T-helper 1 cell treated with Interleukin-12 subunit alpha and Interleukin-12 subunit beta and Interleukin-4 antibody, amounts not matched to agents 30 μg/mL and 1 μg/mL, for 36 hours (primary cell): ENCODE data around the gene SCGB2B2.
A peak's percentile ranks its signal among the peaks of the same experiment; 100 is the strongest.
"Not testable (repeated sequence)": the region's sequence is repeated elsewhere in the genome, so short reads cannot be mapped to it uniquely, and the experiment has no call there.

Experiments
- H3K27ac Mint-ChIP-seq: one replicate; pipeline ENCODE4 v1.8.0; 2021; ENCODE audit warnings: mild to moderate bottlenecking, mixed read lengths
- H3K27me3 Mint-ChIP-seq: one replicate; pipeline ENCODE4 v1.8.0; 2021; ENCODE audit warnings: low read depth, mixed read lengths
- H3K36me3 Mint-ChIP-seq: one replicate; pipeline ENCODE4 v1.8.0; 2021; ENCODE audit warnings: low read depth, mixed read lengths
- H3K4me1 Mint-ChIP-seq: one replicate; pipeline ENCODE4 v1.8.0; 2021; ENCODE audit warnings: low read depth, mixed read lengths
- H3K4me3 Mint-ChIP-seq: one replicate; pipeline ENCODE4 v1.8.0; 2021; ENCODE audit warnings: mild to moderate bottlenecking, moderate library complexity, mixed read lengths
- H3K9me3 Mint-ChIP-seq: one replicate; pipeline ENCODE4 v1.8.0; 2021; ENCODE audit warnings: mixed read lengths

SCGB2B2 gene

GRCh38 chr19:34678421-34678820 is 1.5 kb upstream of the SCGB2B2 start:
- H3K4me3 Mint-ChIP-seq, result peak overlapping the region; percentile 90
- H3K4me1 Mint-ChIP-seq, result peaks cover 20% of the 10 kb centered on the region
- peaks cover 6% of the 10 kb centered on the region for H3K27me3 Mint-ChIP-seq
- H3K9me3 Mint-ChIP-seq, result peaks cover 44% of the 10 kb centered on the region
- H3K36me3 Mint-ChIP-seq, result peaks cover 59% of the 10 kb centered on the region
- peak overlapping the region; percentile 99 for H3K27ac Mint-ChIP-seq

- Mint-ChIP-seq H3K27me3 (peaks cover 6% of the 10 kb centered on the region), H3K36me3 (peaks cover 57% of the 10 kb centered on the region), H3K4me1 (peaks cover 20% of the 10 kb centered on the region), H3K4me3 (peak overlapping the region; percentile 90), H3K27ac (peak overlapping the region; percentile 99), H3K9me3 (peaks cover 42% of the 10 kb centered on the region)
Observed at GRCh38 chr19:34678085-34678412, 1.1 kb upstream of the SCGB2B2 start.

- Mint-ChIP-seq H3K4me1 (peaks cover 20% of the 10 kb centered on the region), H3K36me3 (peaks cover 52% of the 10 kb centered on the region), H3K27me3 (peaks cover 9% of the 10 kb centered on the region), H3K9me3 (peaks cover 37% of the 10 kb centered on the region), H3K27ac (peak within 1 kb of the TSS; percentile 99), H3K4me3 (peak within 1 kb of the TSS; percentile 90)
Observed at GRCh38 chr19:34677386-34678084, 576 bp upstream of the SCGB2B2 start, which contains the start of gene ZNF302. Gene ZNF302, plus strand, starts transcription at chr19:34677678. Its CDS starts 1,127 bp downstream, at chr19:34678805.

DNA sequence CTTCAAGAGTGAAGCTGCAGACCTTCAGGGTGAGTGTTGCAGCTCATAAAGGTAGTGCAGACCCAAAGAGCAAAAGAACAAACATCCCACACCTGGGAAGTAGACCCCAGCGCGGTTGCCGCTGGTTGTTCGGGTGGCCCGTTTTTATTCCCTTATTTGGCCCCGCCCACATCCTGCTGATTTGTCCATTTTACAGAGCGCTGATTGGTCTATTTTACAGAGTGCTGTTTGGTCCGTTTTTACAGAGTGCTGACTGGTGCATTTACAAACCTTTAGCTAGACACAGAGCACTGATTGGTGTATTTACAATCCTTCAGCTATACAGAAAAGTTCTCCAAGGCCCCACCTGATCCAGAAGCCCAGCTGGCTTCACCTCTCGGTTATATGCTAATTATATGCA is 1.0 kb downstream of the SCGB2B2 start:
- peaks cover 42% of the 10 kb centered on the region for H3K36me3 Mint-ChIP-seq
- H3K27me3 Mint-ChIP-seq, result peaks cover 14% of the 10 kb centered on the region
- H3K4me1 Mint-ChIP-seq, result peaks cover 20% of the 10 kb centered on the region
- H3K4me3 Mint-ChIP-seq, result no peak overlapping the region
- H3K9me3 Mint-ChIP-seq, result peaks cover 33% of the 10 kb centered on the region
- H3K27ac Mint-ChIP-seq, result no peak overlapping the region

DNA sequence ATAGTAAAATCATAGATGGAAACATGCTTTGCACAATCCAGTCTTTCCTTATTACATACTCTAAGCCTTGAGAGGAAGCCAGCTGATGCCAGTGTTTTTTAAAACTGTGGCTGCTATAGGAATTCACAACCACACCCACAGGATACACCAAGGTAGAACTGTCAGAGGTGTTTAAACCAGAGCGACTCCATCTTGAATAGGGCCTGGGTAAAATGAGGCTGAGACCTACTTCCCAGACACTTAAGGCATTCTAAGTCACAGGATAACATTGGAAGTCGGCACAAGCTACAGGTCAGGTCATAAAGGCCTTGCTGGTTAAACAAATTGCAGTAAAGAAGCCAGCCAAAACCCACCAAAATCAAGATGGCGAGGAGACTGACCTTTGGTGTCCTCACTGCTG is 1.7 kb downstream of the SCGB2B2 start:
- H3K9me3 Mint-ChIP-seq, result peaks cover 26% of the 10 kb centered on the region
- peaks cover 20% of the 10 kb centered on the region for H3K4me1 Mint-ChIP-seq
- no peak overlapping the region for H3K4me3 Mint-ChIP-seq
- peaks cover 35% of the 10 kb centered on the region for H3K36me3 Mint-ChIP-seq
- peaks cover 14% of the 10 kb centered on the region for H3K27me3 Mint-ChIP-seq
- H3K27ac Mint-ChIP-seq, result no peak overlapping the region

GRCh38 chr19:34673590-34673989 is 3.4 kb downstream of the SCGB2B2 start:
- Mint-ChIP-seq H3K4me3 (no peak overlapping the region), H3K9me3 (peaks cover 16% of the 10 kb centered on the region), H3K27ac (no peak overlapping the region), H3K27me3 (peaks cover 14% of the 10 kb centered on the region), H3K36me3 (peaks cover 19% of the 10 kb centered on the region), H3K4me1 (peaks cover 11% of the 10 kb centered on the region)

- H3K4me3 Mint-ChIP-seq, result no peak overlapping the region
- H3K9me3 Mint-ChIP-seq, result peaks cover 16% of the 10 kb centered on the region
- peaks cover 12% of the 10 kb centered on the region for H3K36me3 Mint-ChIP-seq
- H3K27me3 Mint-ChIP-seq, result peaks cover 14% of the 10 kb centered on the region
- H3K4me1 Mint-ChIP-seq, result peaks cover 9% of the 10 kb centered on the region
- no peak overlapping the region for H3K27ac Mint-ChIP-seq
Observed at GRCh38 chr19:34671972-34672371, 5.0 kb downstream of the SCGB2B2 start.

- Mint-ChIP-seq H3K4me3 (no peak overlapping the region), H3K27ac (no peak overlapping the region), H3K27me3 (peaks cover 11% of the 10 kb centered on the region), H3K4me1 (peaks cover 6% of the 10 kb centered on the region), H3K9me3 (peaks cover 6% of the 10 kb centered on the region), H3K36me3 (peaks cover 8% of the 10 kb centered on the region)
Observed at GRCh38 chr19:34669305-34669704, 7.7 kb downstream of the SCGB2B2 start.

GRCh38 chr19:34668690-34669089 is 8.3 kb downstream of the SCGB2B2 start:
- H3K4me3 Mint-ChIP-seq, H3K27me3 Mint-ChIP-seq, H3K27ac Mint-ChIP-seq, H3K36me3 Mint-ChIP-seq, H3K4me1 Mint-ChIP-seq, H3K9me3 Mint-ChIP-seq: not testable (repeated sequence)

DNA sequence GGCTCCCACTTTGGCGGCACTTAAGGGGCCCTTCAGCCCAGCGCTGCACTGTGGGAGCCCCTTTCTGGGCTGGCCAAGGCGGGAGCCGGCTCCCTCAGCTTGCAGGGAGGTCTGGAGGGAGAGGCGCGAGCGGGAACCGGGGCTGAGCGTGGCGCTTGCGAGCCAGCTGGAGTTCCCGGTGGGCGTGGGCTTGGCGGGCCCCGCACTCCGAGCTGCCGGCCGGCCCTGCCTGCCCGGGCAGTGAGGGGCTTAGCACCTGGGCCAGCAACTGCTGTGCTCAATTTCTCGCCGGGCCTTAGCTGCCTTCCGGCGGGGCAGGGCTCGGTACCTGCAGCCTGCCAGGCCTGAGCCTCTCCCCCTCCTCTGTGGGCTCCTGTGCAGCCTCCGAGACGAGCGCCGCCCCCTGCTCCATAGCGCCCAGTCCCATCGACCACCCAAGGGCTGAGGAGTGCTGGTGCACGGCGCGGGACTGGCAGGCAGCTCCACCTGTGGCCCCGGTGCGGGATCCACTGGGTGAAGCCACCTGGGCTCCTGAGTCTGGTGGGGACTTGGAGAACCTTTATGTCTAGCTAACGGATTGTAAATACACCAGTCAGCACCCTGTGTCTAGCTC is 8.8 kb downstream of the SCGB2B2 start:
- H3K27me3 Mint-ChIP-seq, H3K4me3 Mint-ChIP-seq, H3K9me3 Mint-ChIP-seq, H3K36me3 Mint-ChIP-seq, H3K27ac Mint-ChIP-seq: not testable (repeated sequence)
- H3K4me1 Mint-ChIP-seq, result peaks cover 11% of the 10 kb centered on the region

GRCh38 chr19:34667349-34668076 is 9.4 kb downstream of the SCGB2B2 start:
- H3K27ac Mint-ChIP-seq, result peak overlapping the region; percentile 88
- peaks cover 3% of the 10 kb centered on the region for H3K9me3 Mint-ChIP-seq
- H3K4me1 Mint-ChIP-seq, result peaks cover 17% of the 10 kb centered on the region
- H3K27me3 Mint-ChIP-seq, result peaks cover 5% of the 10 kb centered on the region
- H3K4me3 Mint-ChIP-seq, result peak overlapping the region; percentile 63
- H3K36me3 Mint-ChIP-seq, result peaks cover 5% of the 10 kb centered on the region

DNA sequence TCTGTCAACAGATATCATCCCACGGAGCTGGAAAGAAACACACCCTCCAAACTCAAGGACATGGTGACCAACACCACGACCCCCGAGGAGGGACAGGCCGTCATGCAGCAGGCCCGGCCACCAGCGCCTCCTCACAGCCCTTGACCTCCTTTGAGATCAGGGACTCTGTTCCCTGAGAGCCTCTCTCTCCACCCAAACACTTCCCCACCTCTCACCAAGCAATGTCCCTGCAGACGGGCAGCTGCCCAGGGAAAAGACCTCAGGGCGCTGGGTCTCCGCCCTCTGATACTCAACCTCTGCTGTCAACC is 10.0 kb downstream of the SCGB2B2 start:
- peaks cover 3% of the 10 kb centered on the region for H3K9me3 Mint-ChIP-seq
- peaks cover 17% of the 10 kb centered on the region for H3K4me1 Mint-ChIP-seq
- H3K36me3 Mint-ChIP-seq, result peaks cover 4% of the 10 kb centered on the region
- no peak overlapping the region for H3K4me3 Mint-ChIP-seq
- H3K27me3 Mint-ChIP-seq, result no peaks in the 10 kb centered on the region
- peak overlapping the region; percentile 88 for H3K27ac Mint-ChIP-seq

- H3K27ac Mint-ChIP-seq, result peak overlapping the region; percentile 88
- no peak overlapping the region for H3K4me3 Mint-ChIP-seq
- peaks cover 17% of the 10 kb centered on the region for H3K4me1 Mint-ChIP-seq
- H3K9me3 Mint-ChIP-seq, result peaks cover 3% of the 10 kb centered on the region
- no peaks in the 10 kb centered on the region for H3K27me3 Mint-ChIP-seq
- H3K36me3 Mint-ChIP-seq, result peaks cover 4% of the 10 kb centered on the region
Observed at GRCh38 chr19:34666200-34666957, 10.6 kb downstream of the SCGB2B2 start.

- not testable (repeated sequence) for H3K9me3 Mint-ChIP-seq, H3K4me3 Mint-ChIP-seq, H3K27me3 Mint-ChIP-seq, H3K27ac Mint-ChIP-seq, H3K36me3 Mint-ChIP-seq
- H3K4me1 Mint-ChIP-seq, result peaks cover 17% of the 10 kb centered on the region
Observed at GRCh38 chr19:34665275-34665674, 11.7 kb downstream of the SCGB2B2 start.
